ENCODE results near the gene TBCD. TPM values are rescaled to one million over a fixed set of nuclear protein-coding genes. Genes with fewer than 3 reads are reported as not detected.

TBCD gene
- total RNA-seq, 2 donors from 2014 or later, result 55.0 to 55.5 TPM

GRCh38 chr17:82786427-82786826 is 34.6 kb downstream of the TBCD start:
- ATAC-seq (ENCODE audit: insufficient number of reproducible peaks, low FRiP score, low read depth) (no peak), DNase-seq (ENCODE audit: low spot score) (no peak)
- no peak for TF ChIP-seq CTCF (IDR thresholded peaks at IDR 0.05)
- Histone ChIP-seq H3K27me3 (replicated peaks; ENCODE audit: insufficient read depth) (no peaks in the 10 kb centered on the region), H3K4me3 (no peak overlapping the region), H3K36me3 (peaks cover 20% of the 10 kb centered on the region), H3K27ac (no peak overlapping the region), H3K9me3 (no peaks in the 10 kb centered on the region), H3K4me1 (ENCODE audit: control insufficient read depth in 1 of 2, low read depth in 2 of 2) (no peaks in the 10 kb centered on the region)

GRCh38 chr17:82787081-82787848 is 35.4 kb downstream of the TBCD start:
- Histone ChIP-seq H3K9me3 (no peaks in the 10 kb centered on the region), H3K4me1 (ENCODE audit: control insufficient read depth in 1 of 2, low read depth in 2 of 2) (no peaks in the 10 kb centered on the region), H3K36me3 (peaks cover 19% of the 10 kb centered on the region), H3K27me3 (replicated peaks; ENCODE audit: insufficient read depth) (no peaks in the 10 kb centered on the region), H3K27ac (no peak overlapping the region), H3K4me3 (no peak overlapping the region)
- DNase-seq (ENCODE audit: low spot score) (no peak), ATAC-seq (ENCODE audit: insufficient number of reproducible peaks, low FRiP score, low read depth) (no peak)
- no peak for TF ChIP-seq CTCF (IDR thresholded peaks at IDR 0.05)

- Histone ChIP-seq H3K4me1 (ENCODE audit: control insufficient read depth in 1 of 2, low read depth in 2 of 2) (peaks cover 0 to 1% of the 10 kb centered on the region in 2 donors), H3K36me3 (peaks cover 10% of the 10 kb centered on the region), H3K4me3 (no peak overlapping the region), H3K9me3 (no peaks in the 10 kb centered on the region), H3K27me3 (replicated peaks; ENCODE audit: insufficient read depth) (no peaks in the 10 kb centered on the region), H3K27ac (no peak overlapping the region)
- ATAC-seq (ENCODE audit: insufficient number of reproducible peaks, low FRiP score, low read depth) (no peak), DNase-seq (ENCODE audit: low spot score) (no peak)
- TF ChIP-seq CTCF (IDR thresholded peaks at IDR 0.05), result no peak
Observed at GRCh38 chr17:82788206-82789001, 36.5 kb downstream of the TBCD start.

- no peaks in the 10 kb centered on the region for H3K27me3 ChIP-seq (replicated peaks; ENCODE audit: insufficient read depth)
- peaks cover 5% of the 10 kb centered on the region for H3K36me3 ChIP-seq
- DNase-seq (ENCODE audit: low spot score) (no peak), ATAC-seq (ENCODE audit: insufficient number of reproducible peaks, low FRiP score, low read depth) (no peak)
- H3K9me3 ChIP-seq, result no peaks in the 10 kb centered on the region
- H3K4me1 ChIP-seq (ENCODE audit: control insufficient read depth in 1 of 2, low read depth in 2 of 2), result peaks cover 7 to 9% of the 10 kb centered on the region in 2 donors
- no peak overlapping the region for H3K27ac ChIP-seq
- TF ChIP-seq CTCF (IDR thresholded peaks at IDR 0.05), result no peak
- no peak overlapping the region for H3K4me3 ChIP-seq
Observed at GRCh38 chr17:82789051-82789592, 37.3 kb downstream of the TBCD start.

GRCh38 chr17:82789806-82790205 is 37.9 kb downstream of the TBCD start:
- Histone ChIP-seq H3K27me3 (replicated peaks; ENCODE audit: insufficient read depth) (no peaks in the 10 kb centered on the region), H3K4me1 (ENCODE audit: control insufficient read depth in 1 of 2, low read depth in 2 of 2) (peaks cover 7 to 11% of the 10 kb centered on the region in 2 donors), H3K9me3 (no peaks in the 10 kb centered on the region), H3K36me3 (peaks cover 5% of the 10 kb centered on the region), H3K27ac (no peak overlapping the region), H3K4me3 (no peak overlapping the region)
- no peak for ATAC-seq (ENCODE audit: insufficient number of reproducible peaks, low FRiP score, low read depth)
- no peak for TF ChIP-seq CTCF (IDR thresholded peaks at IDR 0.05)
- DNase-seq (ENCODE audit: low spot score), result no peak
